Trophoblast cell (in vitro differentiated cells and primary cell): Measurements from ENCODE around the gene PTPRN2.

Experiments
- DNase-seq, 2 donors: peaks; one replicate each; pipeline ENCODE4 v3.0.0-alpha.2; 2016
- H2AFZ ChIP-seq: 2 replicates; pipeline ENCODE4 v1.6.1; 2013; ENCODE audit warnings: low read length, moderate library complexity, mild to moderate bottlenecking; ENCODE audit not compliant: insufficient read depth, poor library complexity
- H2AK5ac ChIP-seq: 2 replicates; pipeline ENCODE4 v1.6.1; 2013; ENCODE audit warnings: mild to moderate bottlenecking, low read length
- H2BK120ac ChIP-seq: 2 replicates; pipeline ENCODE4 v1.6.1; 2013; ENCODE audit warnings: low read length, mild to moderate bottlenecking, moderate library complexity; ENCODE audit not compliant: insufficient read depth, poor library complexity
- H2BK12ac ChIP-seq: 2 replicates; pipeline ENCODE4 v1.6.1; 2013; ENCODE audit warnings: mild to moderate bottlenecking, low read length, moderate library complexity
- H2BK5ac ChIP-seq: 2 replicates; pipeline ENCODE4 v1.6.1; 2013; ENCODE audit warnings: low read length, low read depth, moderate library complexity, mild to moderate bottlenecking; ENCODE audit not compliant: poor library complexity
- H3K14ac ChIP-seq: 2 replicates; pipeline ENCODE4 v1.6.1; 2013; ENCODE audit warnings: mild to moderate bottlenecking, low read length
- H3K18ac ChIP-seq: 2 replicates; pipeline ENCODE4 v1.6.1; 2013; ENCODE audit warnings: mild to moderate bottlenecking, low read length
- H3K23ac ChIP-seq: 2 replicates; pipeline ENCODE4 v1.6.1; 2013; ENCODE audit warnings: low read length
- H3K27ac ChIP-seq: 2 replicates; pipeline ENCODE4 v1.5.1; 2013; ENCODE audit warnings: low read depth, mild to moderate bottlenecking, inconsistent platforms, low read length, moderate library complexity
- H3K27me3 ChIP-seq: 2 replicates; pipeline ENCODE4 v1.6.1; 2013; ENCODE audit warnings: inconsistent platforms, mild to moderate bottlenecking, low read length, moderate library complexity; ENCODE audit not compliant: insufficient read depth
- H3K36me3 ChIP-seq, 2 experiments: 1 replicate in 1 of 2; 2 replicates in 1 of 2; pipeline ENCODE4 v1.6.1; 2013; ENCODE audit warnings: low read length in 2 of 2, mild to moderate bottlenecking in 2 of 2, moderate library complexity in 1 of 2; ENCODE audit not compliant: insufficient read depth in 2 of 2, control insufficient read depth in 1 of 2
- H3K4ac ChIP-seq: 2 replicates; pipeline ENCODE4 v1.6.1; 2013; ENCODE audit warnings: low read depth, mild to moderate bottlenecking, low read length, moderate library complexity
- H3K4me1 ChIP-seq, 2 experiments: 1 replicate in 1 of 2; 2 replicates in 1 of 2; pipeline ENCODE4 v1.6.1; 2013; ENCODE audit warnings: low read length in 2 of 2, mild to moderate bottlenecking in 2 of 2, moderate library complexity in 1 of 2; ENCODE audit not compliant: insufficient read depth in 2 of 2, control insufficient read depth in 1 of 2
- H3K4me2 ChIP-seq: 2 replicates; pipeline ENCODE4 v1.6.1; 2013; ENCODE audit warnings: inconsistent platforms, mild to moderate bottlenecking, low read length, moderate library complexity
- H3K4me3 ChIP-seq: 2 replicates; pipeline ENCODE4 v1.5.1; 2013; ENCODE audit warnings: mild to moderate bottlenecking, low read depth, low read length, inconsistent platforms
- H3K79me1 ChIP-seq: one replicate; pipeline ENCODE4 v1.6.1; 2013; ENCODE audit warnings: low read length
- H3K79me2 ChIP-seq: 2 replicates; pipeline ENCODE4 v1.6.1; 2013; ENCODE audit warnings: low read length, mild to moderate bottlenecking; ENCODE audit not compliant: control insufficient read depth, insufficient read depth, poor library complexity
- H3K9ac ChIP-seq: 2 replicates; pipeline ENCODE4 v1.6.1; 2013; ENCODE audit warnings: mild to moderate bottlenecking, low read length
- H3K9me3 ChIP-seq: 2 replicates; pipeline ENCODE4 v1.6.1; 2013; ENCODE audit warnings: low read depth, mild to moderate bottlenecking, control low read depth, inconsistent platforms, low read length; ENCODE audit not compliant: insufficient read depth
- H4K12ac ChIP-seq: 2 replicates; pipeline ENCODE4 v1.6.1; 2013; ENCODE audit warnings: low read depth, mild to moderate bottlenecking, low read length, moderate library complexity
- H4K8ac ChIP-seq: 2 replicates; pipeline ENCODE4 v1.6.1; 2013; ENCODE audit warnings: low read depth, mild to moderate bottlenecking, low read length, moderate library complexity
- H4K91ac ChIP-seq: one replicate; pipeline ENCODE4 v1.6.1; 2013; ENCODE audit warnings: low read depth, mild to moderate bottlenecking, low read length, moderate library complexity
- WGBS: extraction: QIAGEN DNeasy Blood & Tissue Kit; methylation state at CpG from one replicate; pipeline ENCODE4 v1.1.7; 2013; ENCODE audit warnings: missing lambda C conversion rate; ENCODE audit not compliant: insufficient read length, insufficient coverage; ENCODE audit errors: extremely low coverage; 5-methylcytosine and 5-hydroxymethylcytosine counted together

The PTPRN2 gene

GRCh38 chr7:158114056-158114850 lies 473.4 kb downstream of the PTPRN2 start:
- H3K79me1 ChIP-seq = no peaks in the 10 kb centered on the region
- no peaks in the 10 kb centered on the region for H3K79me2 ChIP-seq
- H3K4me3 ChIP-seq = no peak overlapping the region
- H3K14ac ChIP-seq = no peak overlapping the region
- no CpG with 5 or more reads among the region's 18 CpGs for WGBS
- no peaks in the 10 kb centered on the region for H3K4me1 ChIP-seq
- no peaks in the 10 kb centered on the region for H3K27me3 ChIP-seq
- H2BK5ac ChIP-seq = no peak overlapping the region
- no peak overlapping the region for H2BK120ac ChIP-seq
- H3K4ac ChIP-seq = no peak overlapping the region
- H3K23ac ChIP-seq = no peak overlapping the region
- no peak overlapping the region for H3K18ac ChIP-seq
- no peak overlapping the region for H2AFZ ChIP-seq
- no peak overlapping the region for H4K8ac ChIP-seq
- peaks cover 44% of the 10 kb centered on the region for H3K9me3 ChIP-seq
- H2BK12ac ChIP-seq = no peak overlapping the region
- no peak overlapping the region for H3K4me2 ChIP-seq
- DNase-seq = no peak
- H3K36me3 ChIP-seq = no peaks in the 10 kb centered on the region
- no peak overlapping the region for H3K9ac ChIP-seq
- no peak overlapping the region for H3K27ac ChIP-seq
- H4K12ac ChIP-seq = no peak overlapping the region
- H2AK5ac ChIP-seq = no peak overlapping the region
- H4K91ac ChIP-seq = no peak overlapping the region

GRCh38 chr7:158113321-158114025 lies 474.1 kb downstream of the PTPRN2 start:
- no peaks in the 10 kb centered on the region for H3K79me2 ChIP-seq
- H2BK120ac ChIP-seq = no peak overlapping the region
- peaks cover 51% of the 10 kb centered on the region for H3K9me3 ChIP-seq
- no peak overlapping the region for H3K23ac ChIP-seq
- no peak overlapping the region for H3K27ac ChIP-seq
- H3K4me1 ChIP-seq = no peaks in the 10 kb centered on the region
- H3K36me3 ChIP-seq = no peaks in the 10 kb centered on the region
- DNase-seq = no peak
- no peaks in the 10 kb centered on the region for H3K79me1 ChIP-seq
- H4K12ac ChIP-seq = no peak overlapping the region
- H3K9ac ChIP-seq = no peak overlapping the region
- no peak overlapping the region for H3K18ac ChIP-seq
- H3K4ac ChIP-seq = no peak overlapping the region
- H3K4me3 ChIP-seq = no peak overlapping the region
- H4K91ac ChIP-seq = no peak overlapping the region
- H3K4me2 ChIP-seq = no peak overlapping the region
- no peak overlapping the region for H2BK12ac ChIP-seq
- no peak overlapping the region for H2BK5ac ChIP-seq
- WGBS = no CpG with 5 or more reads among the region's 15 CpGs
- H2AFZ ChIP-seq = no peak overlapping the region
- H3K14ac ChIP-seq = no peak overlapping the region
- no peak overlapping the region for H4K8ac ChIP-seq
- H3K27me3 ChIP-seq = no peaks in the 10 kb centered on the region
- H2AK5ac ChIP-seq = no peak overlapping the region

- Histone ChIP-seq H2BK5ac (no peak overlapping the region), H2AFZ (no peak overlapping the region), H3K4me1 (no peaks in the 10 kb centered on the region), H3K9ac (no peak overlapping the region), H2AK5ac (no peak overlapping the region), H2BK120ac (no peak overlapping the region), H3K4me3 (no peak overlapping the region), H3K4ac (no peak overlapping the region), H2BK12ac (no peak overlapping the region), H4K8ac (no peak overlapping the region), H3K4me2 (no peak overlapping the region), H3K18ac (no peak overlapping the region), H3K9me3 (peaks cover 59% of the 10 kb centered on the region), H4K91ac (no peak overlapping the region), H3K79me1 (no peaks in the 10 kb centered on the region), H3K27me3 (no peaks in the 10 kb centered on the region), H3K27ac (no peak overlapping the region), H3K36me3 (no peaks in the 10 kb centered on the region), H3K14ac (no peak overlapping the region), H3K23ac (no peak overlapping the region), H3K79me2 (no peaks in the 10 kb centered on the region), H4K12ac (no peak overlapping the region)
- DNase-seq = no peak
- no CpG with 5 or more reads among the region's 16 CpGs for WGBS
These were observed 474.9 kb downstream of the PTPRN2 start for GRCh38 chr7:158112571-158113320.

GRCh38 chr7:158111906-158112570 lies 475.6 kb downstream of the PTPRN2 start:
- Histone ChIP-seq H3K4me1 (no peaks in the 10 kb centered on the region), H3K9me3 (peaks cover 66% of the 10 kb centered on the region), H2BK5ac (no peak overlapping the region), H3K4me2 (no peak overlapping the region), H2BK120ac (no peak overlapping the region), H4K12ac (no peak overlapping the region), H3K23ac (no peak overlapping the region), H3K36me3 (no peaks in the 10 kb centered on the region), H3K9ac (no peak overlapping the region), H4K91ac (no peak overlapping the region), H2AFZ (no peak overlapping the region), H2BK12ac (no peak overlapping the region), H3K4me3 (no peak overlapping the region), H3K27me3 (no peaks in the 10 kb centered on the region), H3K27ac (no peak overlapping the region), H3K79me1 (no peaks in the 10 kb centered on the region), H4K8ac (no peak overlapping the region), H3K79me2 (no peaks in the 10 kb centered on the region), H2AK5ac (no peak overlapping the region), H3K14ac (no peak overlapping the region), H3K18ac (no peak overlapping the region), H3K4ac (no peak overlapping the region)
- no CpG with 5 or more reads among the region's 15 CpGs for WGBS
- DNase-seq = no peak
